NCI-H1930 (cell line): ENCODE results near the gene RTKN2.

Experiments
- DNase-seq, 2 experiments: peaks; one replicate each; lab custom pipeline; 2025; lab: John Stamatoyannopoulos, UW

RTKN2 gene

GRCh38 chr10:62225362-62225761 lies 43.3 kb downstream of the RTKN2 start:
- no peak for DNase-seq

GRCh38 chr10:62224606-62225005 lies 44.0 kb downstream of the RTKN2 start:
- no peak for DNase-seq

- no peak for DNase-seq
Observed at GRCh38 chr10:62217683-62218082, 51.0 kb downstream of the RTKN2 start.

- DNase-seq = no peak
Observed at GRCh38 chr10:62214364-62214874, 54.2 kb downstream of the RTKN2 start.

- no peak for DNase-seq
Observed at GRCh38 chr10:62205750-62206399, 62.8 kb downstream of the RTKN2 start.

GRCh38 chr10:62199584-62199983 lies 69.1 kb downstream of the RTKN2 start:
- DNase-seq = no peak

- DNase-seq = no peak
Observed at GRCh38 chr10:62196528-62196927, 72.1 kb downstream of the RTKN2 start.

GRCh38 chr10:62195675-62195926 lies 73.0 kb downstream of the RTKN2 start:
- DNase-seq = no peak

- no peak for DNase-seq
Observed at GRCh38 chr10:62194924-62195674, 73.5 kb downstream of the RTKN2 start.

GRCh38 chr10:62193479-62193878 lies 75.2 kb downstream of the RTKN2 start:
- no peak for DNase-seq

- DNase-seq = no peak
Observed at GRCh38 chr10:62189131-62189530, 79.5 kb downstream of the RTKN2 start.

- DNase-seq = no peak
Observed at GRCh38 chr10:62188021-62188616, 80.5 kb downstream of the RTKN2 start.

GRCh38 chr10:62186999-62187675 lies 81.5 kb downstream of the RTKN2 start:
- no peak for DNase-seq

- no peak for DNase-seq
Observed at GRCh38 chr10:62185919-62186692, 82.5 kb downstream of the RTKN2 start.

- no peak for DNase-seq
Observed at GRCh38 chr10:62183857-62184795, 84.5 kb downstream of the RTKN2 start.

GRCh38 chr10:62183442-62183841 lies 85.2 kb downstream of the RTKN2 start:
- no peak for DNase-seq

GRCh38 chr10:62182595-62182994 lies 86.0 kb downstream of the RTKN2 start:
- no peak for DNase-seq

GRCh38 chr10:62182171-62182570 lies 86.5 kb downstream of the RTKN2 start:
- no peak for DNase-seq

- DNase-seq = no peak
Observed at GRCh38 chr10:62180677-62181076, 88.0 kb downstream of the RTKN2 start.

GRCh38 chr10:62178568-62178967 lies 90.1 kb downstream of the RTKN2 start:
- no peak for DNase-seq

- no peak for DNase-seq
Observed at GRCh38 chr10:62177111-62177510, 91.5 kb downstream of the RTKN2 start.
